HEK293T (cell line): ENCODE measurements around the gene ABHD3.
A peak's percentile ranks its signal among the peaks of the same experiment; 100 is the strongest.

Experiments used
- CTCF ChIA-PET: fragments of 350-600 bp; formaldehyde crosslinking; extraction: SDS; loops from one replicate; lab custom pipeline; 2021; ENCODE audit warnings: antibody characterized with exemption, inconsistent platforms; lab: Yijun Ruan, JAX
- POLR2A ChIA-PET: fragments of 350-600 bp; formaldehyde crosslinking; extraction: SDS; loops from one replicate; lab custom pipeline; 2020; ENCODE audit warnings: antibody characterized with exemption, inconsistent platforms; lab: Yijun Ruan, JAX
- DNase-seq: peaks from one replicate; pipeline ENCODE4 v3.0.0; 2012; ENCODE audit warnings: mixed read lengths; ENCODE audit errors: extremely low spot score
- ARNT ChIP-seq: fragments of 450-650 bp; IDR thresholded peaks from 2 replicates; pipeline ENCODE4 v1.6.1; 2017; ENCODE audit warnings: mild to moderate bottlenecking
- BHLHE40 ChIP-seq: fragments of 450-650 bp; IDR thresholded peaks from 2 replicates; pipeline ENCODE4 v1.6.1; 2016; ENCODE audit warnings: mild to moderate bottlenecking, moderate library complexity, borderline replicate concordance
- CTBP1 ChIP-seq: fragments of 450-650 bp; IDR thresholded peaks from 2 replicates; pipeline ENCODE4 v1.6.1; 2016; ENCODE audit warnings: borderline replicate concordance
- ELF4 ChIP-seq: fragments of 450-650 bp; IDR thresholded peaks from 2 replicates; pipeline ENCODE4 v1.6.1; 2017; ENCODE audit warnings: antibody characterized with exemption
- FOXA1 ChIP-seq: fragments of 450-650 bp; IDR thresholded peaks from 2 replicates; pipeline ENCODE4 v1.6.1; 2016; ENCODE audit warnings: mild to moderate bottlenecking
- FOXK2 ChIP-seq: fragments of 450-650 bp; IDR thresholded peaks from 2 replicates; pipeline ENCODE4 v1.6.1; 2016; ENCODE audit warnings: mild to moderate bottlenecking
- FOXM1 ChIP-seq: fragments of 450-650 bp; IDR thresholded peaks from 2 replicates; pipeline ENCODE4 v1.6.1; 2017; ENCODE audit warnings: mild to moderate bottlenecking, borderline replicate concordance
- HDGF ChIP-seq: fragments of 450-650 bp; IDR thresholded peaks from 2 replicates; pipeline ENCODE4 v1.6.1; 2017; ENCODE audit warnings: antibody characterized with exemption, borderline replicate concordance
- L3MBTL2 ChIP-seq: fragments of 450-650 bp; conservative IDR thresholded peaks from 2 replicates; pipeline ENCODE4 v1.6.1; 2016; ENCODE audit warnings: mild to moderate bottlenecking
- LEF1 ChIP-seq: fragments of 450-650 bp; IDR thresholded peaks from 2 replicates; pipeline ENCODE4 v1.6.1; 2017; ENCODE audit warnings: mild to moderate bottlenecking, borderline replicate concordance
- NFRKB ChIP-seq: fragments of 450-650 bp; IDR thresholded peaks from 2 replicates; pipeline ENCODE4 v1.6.1; 2016; ENCODE audit warnings: mild to moderate bottlenecking, moderate library complexity
- SP1 ChIP-seq: fragments of 450-650 bp; IDR thresholded peaks from 2 replicates; pipeline ENCODE4 v1.6.1; 2017
- SUZ12 ChIP-seq: fragments of 450-650 bp; IDR thresholded peaks from 2 replicates; pipeline ENCODE4 v1.6.1; 2016; ENCODE audit warnings: mild to moderate bottlenecking
- TARDBP ChIP-seq: fragments of 450-650 bp; IDR thresholded peaks from 2 replicates; pipeline ENCODE4 v1.6.1; 2016
- ZNF384 ChIP-seq: fragments of 450-650 bp; IDR thresholded peaks from 2 replicates; pipeline ENCODE4 v1.6.1; 2016
- TF ChIP-seq, protein P1 (sequence below): fragments of 450-650 bp; IDR thresholded peaks from 2 replicates; pipeline ENCODE4 v1.6.1; 2016

The ABHD3 gene

GRCh38 chr18:21704603-21705364 is at the start of gene ABHD3:
Gene ABHD3 (minus strand): TSS chr18:21704774. CDS start chr18:21704665, 109 bp downstream.
- DNase-seq = peak; percentile 95
- POLR2A ChIA-PET = interaction anchor here (0.8 to 2.1 kb wide), 8 partner anchors 14 to 1228 kb away, joined by 3 to 19 read pairs (median 4); partner anchors contain the start of genes ESCO1, MIB1 and RBBP8
- CTCF ChIA-PET = interaction anchor here (0.9 to 1.1 kb wide), 2 partner anchors 24 to 104 kb away, joined by 3 to 6 read pairs; partner anchors contain the start of gene ESCO1
- TF ChIP-seq LEF1 = no peak
- TF ChIP-seq SP1 = no peak
- no peak for TF ChIP-seq FOXK2
- no peak for TF ChIP-seq FOXA1
- no peak for TF ChIP-seq L3MBTL2
- no peak for TF ChIP-seq TARDBP
- TF ChIP-seq CTBP1 = no peak

GRCh38 chr18:21747764-21748693 is 43.5 kb upstream of the ABHD3 start:
- no peak for DNase-seq
- ChIA-PET POLR2A (interaction anchor here (0.6 to 1.7 kb wide), 2 partner anchors 8 to 147 kb away, joined by 3 to 8 read pairs; partner anchors contain the start of genes ESCO1 and MIB1), CTCF (no interaction called here)
- TF ChIP-seq BHLHE40 = no peak
- peak; percentile 47; the same call in 1 of the 2 replicates for TF ChIP-seq ZNF384
- TF ChIP-seq SP1 = no peak

DNA sequence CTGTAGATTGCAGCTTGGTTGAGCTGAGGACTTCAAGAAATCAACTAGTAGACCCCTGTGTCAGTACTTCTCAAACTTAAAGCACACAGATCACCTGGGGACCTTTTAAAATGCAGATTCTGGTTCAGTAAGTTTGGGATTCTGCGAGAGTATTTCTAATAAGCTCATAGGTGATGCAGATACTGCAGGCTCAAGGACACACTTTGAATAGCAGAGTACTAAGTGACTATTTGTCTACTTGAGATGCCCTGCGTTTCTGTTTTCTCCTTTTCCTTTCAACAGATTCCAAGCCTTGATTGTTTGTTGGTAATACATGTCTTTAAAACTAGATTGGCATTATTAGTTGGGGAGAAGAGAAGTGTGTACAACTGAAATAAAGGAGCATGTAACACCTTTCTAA is 42.7 kb upstream of the ABHD3 start:
- TF ChIP-seq CTBP1 (no peak), FOXK2 (no peak), NFRKB (no peak), FOXM1 (no peak), L3MBTL2 (no peak), SUZ12 (no peak), TARDBP (no peak), ARNT (no peak)
- TF ChIP-seq, protein P1, sequence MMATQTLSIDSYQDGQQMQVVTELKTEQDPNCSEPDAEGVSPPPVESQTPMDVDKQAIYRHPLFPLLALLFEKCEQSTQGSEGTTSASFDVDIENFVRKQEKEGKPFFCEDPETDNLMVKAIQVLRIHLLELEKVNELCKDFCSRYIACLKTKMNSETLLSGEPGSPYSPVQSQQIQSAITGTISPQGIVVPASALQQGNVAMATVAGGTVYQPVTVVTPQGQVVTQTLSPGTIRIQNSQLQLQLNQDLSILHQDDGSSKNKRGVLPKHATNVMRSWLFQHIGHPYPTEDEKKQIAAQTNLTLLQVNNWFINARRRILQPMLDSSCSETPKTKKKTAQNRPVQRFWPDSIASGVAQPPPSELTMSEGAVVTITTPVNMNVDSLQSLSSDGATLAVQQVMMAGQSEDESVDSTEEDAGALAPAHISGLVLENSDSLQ = no peak

GRCh38 chr18:21745231-21745630 is 40.7 kb upstream of the ABHD3 start:
- CTCF ChIA-PET = no interaction called here
- no peak for DNase-seq
- POLR2A ChIA-PET = no interaction called here
- TF ChIP-seq HDGF (no peak), SUZ12 (no peak)

More for the DNA sequence above, 42.7 kb upstream of the ABHD3 start:
- ChIA-PET POLR2A (no interaction called here), CTCF (no interaction called here)
- DNase-seq = no peak

GRCh38 chr18:21743166-21743832 is 38.7 kb upstream of the ABHD3 start:
- no peak for DNase-seq
- ChIA-PET CTCF (interaction anchor here (1.9 kb wide), 1 partner anchor 142 kb away, joined by 6 read pairs; the partner anchor contains the start of gene ESCO1), POLR2A (interaction anchor here (1.3 to 1.4 kb wide), 2 partner anchors 8 to 143 kb away, joined by 5 to 6 read pairs; partner anchors contain the start of gene ESCO1)
- no peak for TF ChIP-seq FOXK2

DNA sequence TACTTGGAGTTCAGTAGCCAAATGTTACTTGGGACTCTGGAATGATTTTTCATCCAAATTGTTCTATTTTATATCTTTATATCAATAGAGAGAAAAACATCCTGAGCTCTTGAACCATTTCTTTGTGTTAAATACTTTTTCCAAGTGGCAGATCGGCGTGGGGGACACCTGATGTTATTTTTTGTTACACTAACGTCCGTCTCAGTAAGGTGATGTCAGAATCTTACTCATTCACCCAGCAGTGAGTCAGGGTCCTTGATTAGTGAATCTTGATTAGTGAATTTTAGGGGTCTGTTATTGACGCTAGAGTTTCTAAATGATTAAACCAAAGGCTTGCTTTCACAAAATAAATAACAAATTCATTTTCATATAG is 37.7 kb upstream of the ABHD3 start:
- no peak for TF ChIP-seq FOXA1
- TF ChIP-seq ZNF384 = no peak
- no peak for TF ChIP-seq TARDBP
- TF ChIP-seq BHLHE40 = no peak
- no peak for TF ChIP-seq FOXK2
- TF ChIP-seq LEF1 = no peak
- no peak for TF ChIP-seq FOXM1
- no peak for TF ChIP-seq ARNT
- TF ChIP-seq, protein P1 = no peak
- no peak for TF ChIP-seq ELF4
- no peak for TF ChIP-seq L3MBTL2
- TF ChIP-seq HDGF = no peak
- no peak for TF ChIP-seq SP1
- no peak for TF ChIP-seq SUZ12
- no peak for TF ChIP-seq CTBP1
- no peak for TF ChIP-seq NFRKB
- DNase-seq = no peak
- POLR2A ChIA-PET = interaction anchor here (1.3 to 1.4 kb wide), 2 partner anchors 9 to 142 kb away, joined by 5 to 6 read pairs; partner anchors contain the start of gene ESCO1
- CTCF ChIA-PET = interaction anchor here (1.4 to 1.9 kb wide), 2 partner anchors 12 to 141 kb away, joined by 3 to 6 read pairs; partner anchors contain the start of gene ESCO1
